ENCODE results near the gene GNG5. TPM values are rescaled to one million over a fixed set of nuclear protein-coding genes. Genes with fewer than 3 reads are reported as not detected.
A peak's percentile ranks its signal among the peaks of the same experiment; 100 is the strongest.

Gene GNG5
- total and polyA plus RNA-seq, 9 donors = 26.2 to 211 (median 64.1) TPM

DNA sequence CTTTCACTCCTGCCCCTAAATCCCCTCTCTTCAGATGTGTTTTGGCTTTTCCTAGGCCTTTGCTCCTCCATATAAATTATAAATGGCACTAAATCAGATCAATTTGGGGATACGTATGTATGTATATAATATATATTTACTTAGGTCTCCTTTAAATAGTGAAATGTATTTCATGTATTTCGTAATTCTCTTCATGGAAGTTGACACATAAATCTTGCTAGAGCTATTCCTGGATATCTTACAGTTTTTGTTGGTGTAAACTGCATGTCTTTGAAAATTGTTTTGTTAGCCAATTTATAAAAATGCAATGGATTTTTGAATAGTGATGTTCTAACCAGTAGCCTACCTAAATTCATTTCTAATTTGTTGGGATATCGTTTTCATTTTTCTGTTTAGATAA lies 18.3 kb downstream of the GNG5 start:
- Histone ChIP-seq H3K27ac (no peak overlapping the region), H3K36me3 (no peaks in the 10 kb centered on the region), H3K27me3 (no peaks in the 10 kb centered on the region), H3K4me3 (no peak overlapping the region), H3K4me1 (ENCODE audit: insufficient read depth) (no peaks in the 10 kb centered on the region), H3K9me3 (no peaks in the 10 kb centered on the region)
- 74 to 90% (median 77%) methylated on average over 3 of the region's 3 CpGs for whole genome bisulfite sequencing, 3 donors
- no peak for TF ChIP-seq EP300 (IDR thresholded peaks at IDR 0.05)
- TF ChIP-seq CTCF (IDR thresholded peaks at IDR 0.05) = no peak
- TF ChIP-seq POLR2A (IDR thresholded peaks at IDR 0.05) = no peak
- intact Hi-C loops (cut with DNase I) = no loop called here
- no peak for DNase-seq

DNA sequence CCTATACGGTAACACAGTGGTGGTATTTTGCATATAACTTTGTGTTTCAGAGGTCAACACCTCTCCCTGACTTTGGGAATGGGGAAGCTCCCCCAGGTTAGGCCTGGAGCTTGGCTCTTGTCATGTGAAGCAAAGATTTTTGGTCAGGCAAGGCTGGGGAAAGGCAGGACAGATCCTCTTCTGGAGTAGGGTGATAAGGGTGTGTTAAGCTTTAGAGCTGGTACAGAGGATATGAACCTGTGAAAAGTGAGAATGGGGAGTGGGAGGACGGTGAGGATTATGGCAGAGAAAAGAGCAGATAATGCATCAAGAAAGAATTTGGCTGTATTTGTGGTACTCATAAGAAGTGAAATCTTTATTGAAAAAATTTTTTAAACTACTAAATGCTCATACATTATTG lies 25.1 kb downstream of the GNG5 start:
- no peak overlapping the region for H3K4me3 ChIP-seq
- H3K27me3 ChIP-seq = no peaks in the 10 kb centered on the region
- WGBS, 3 donors = 81 to 91% (median 86%) methylated on average over 2 of the region's 2 CpGs

GRCh38 chr1:84480650-84481049 lies 25.7 kb downstream of the GNG5 start:
- intact Hi-C loops (cut with DNase I) = no loop called here
- peaks cover 5% of the 10 kb centered on the region for H3K4me1 ChIP-seq (ENCODE audit: insufficient read depth)
- TF ChIP-seq EP300 (IDR thresholded peaks at IDR 0.05) (no peak), POLR2A (IDR thresholded peaks at IDR 0.05) (no peak), CTCF (IDR thresholded peaks at IDR 0.05) (no peak)

More for the DNA sequence above, 25.1 kb downstream of the GNG5 start:
- no peak for DNase-seq
- Histone ChIP-seq H3K36me3 (no peaks in the 10 kb centered on the region), H3K4me1 (ENCODE audit: insufficient read depth) (peaks cover 5% of the 10 kb centered on the region), H3K27ac (no peak overlapping the region), H3K9me3 (peaks cover 0 to 2% of the 10 kb centered on the region in 2 donors)
- intact Hi-C loops (cut with DNase I) = no loop called here
- no peak for TF ChIP-seq POLR2A (IDR thresholded peaks at IDR 0.05)

DNA sequence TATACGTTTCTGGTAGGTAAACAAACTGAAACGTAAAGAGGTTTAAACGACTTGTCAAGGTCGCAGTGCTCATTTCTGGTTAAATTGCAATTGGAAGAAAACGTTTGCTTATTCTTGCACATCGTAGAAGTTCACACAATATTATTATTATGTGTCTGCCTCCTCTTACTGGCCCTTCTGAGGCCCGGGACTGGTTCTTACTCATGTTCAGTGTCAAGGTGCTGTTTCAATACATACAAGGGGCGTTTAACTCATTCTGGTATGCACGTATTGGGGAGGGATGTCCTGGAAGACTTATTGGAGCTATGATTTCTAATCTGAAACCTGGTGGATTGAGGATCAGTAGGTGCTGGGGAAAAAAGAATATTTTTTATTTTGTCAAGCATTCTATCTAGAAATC lies 26.4 kb downstream of the GNG5 start:
- no peak for TF ChIP-seq CTCF (IDR thresholded peaks at IDR 0.05)
- no peak for TF ChIP-seq EP300 (IDR thresholded peaks at IDR 0.05)
- TF ChIP-seq POLR2A (IDR thresholded peaks at IDR 0.05) = no peak
- H3K36me3 ChIP-seq = no peaks in the 10 kb centered on the region
- intact Hi-C loops (cut with DNase I) = no loop called here

More at GRCh38 chr1:84480650-84481049, 25.7 kb downstream of the GNG5 start:
- Histone ChIP-seq H3K4me3 (peak overlapping the region; percentile 92), H3K27me3 (no peaks in the 10 kb centered on the region), H3K9me3 (peaks cover 0 to 2% of the 10 kb centered on the region in 2 donors), H3K27ac (no peak overlapping the region), H3K36me3 (no peaks in the 10 kb centered on the region)
- DNase-seq = no peak
- 75 to 83% (median 82%) methylated on average over 4 of the region's 4 CpGs for WGBS, 3 donors

GRCh38 chr1:84478876-84479868 lies 27.2 kb downstream of the GNG5 start, which contains the start of gene RPF1:
Gene RPF1, plus strand, starts transcription at chr1:84479266. Its CDS starts 16 bp downstream, at chr1:84479282.
- H3K27me3 ChIP-seq = no peaks in the 10 kb centered on the region
- no peaks in the 10 kb centered on the region for H3K36me3 ChIP-seq
- peaks cover 5% of the 10 kb centered on the region for H3K4me1 ChIP-seq (ENCODE audit: insufficient read depth)
- H3K9me3 ChIP-seq = peaks cover 0 to 2% of the 10 kb centered on the region in 2 donors
- peak within 1 kb of the TSS; percentile 92 for H3K4me3 ChIP-seq
- H3K27ac ChIP-seq = peak within 1 kb of the TSS in 1 of 2 donors; percentile 10
- WGBS, 3 donors = 2 to 3% (median 2%) methylated on average over 51 of the region's 51 CpGs
- DNase-seq = peak; percentile 56 to 74 (median 66)
- TF ChIP-seq EP300 (IDR thresholded peaks at IDR 0.05) = no peak
- peak; percentile 53 for TF ChIP-seq POLR2A (IDR thresholded peaks at IDR 0.05)
- TF ChIP-seq CTCF (IDR thresholded peaks at IDR 0.05) = no peak
- intact Hi-C loops (cut with DNase I) = no loop called here

More for the DNA sequence above, 26.4 kb downstream of the GNG5 start:
- 1 to 3% (median 2%) methylated on average over 9 of the region's 9 CpGs for WGBS, 3 donors
- peaks cover 0 to 2% of the 10 kb centered on the region in 2 donors for H3K9me3 ChIP-seq
- no peaks in the 10 kb centered on the region for H3K27me3 ChIP-seq
- peaks cover 5% of the 10 kb centered on the region for H3K4me1 ChIP-seq (ENCODE audit: insufficient read depth)
- H3K27ac ChIP-seq = no peak overlapping the region
- DNase-seq = no peak
- H3K4me3 ChIP-seq = peak overlapping the region; percentile 92

Measured in ovary (tissue), 9 donors.